VCaP (cell line): ENCODE data around the gene USP40.
A peak's percentile ranks its signal among the peaks of the same experiment; 100 is the strongest.

Experiments
- H3K27ac ChIP-seq: fragments of 450-650 bp; 2 replicates; pipeline ENCODE4 v1.5.1; 2017
- CTCF ChIP-seq: fragments of 450-650 bp; conservative IDR thresholded peaks from 2 replicates; pipeline ENCODE4 v1.5.1; 2017; ENCODE audit warnings: mild to moderate bottlenecking, moderate library complexity

Gene USP40

GRCh38 chr2:233491326-233491725 lies 75.3 kb downstream of the USP40 start:
- TF ChIP-seq CTCF: no peak
- H3K27ac ChIP-seq: no peak overlapping the region

- H3K27ac ChIP-seq: no peak overlapping the region
- TF ChIP-seq CTCF: no peak
Observed at GRCh38 chr2:233490831-233491230, 75.8 kb downstream of the USP40 start.

- TF ChIP-seq CTCF: no peak
- H3K27ac ChIP-seq: no peak overlapping the region
Observed at GRCh38 chr2:233489666-233490065, 76.9 kb downstream of the USP40 start.

- H3K27ac ChIP-seq: no peak overlapping the region
- no peak for TF ChIP-seq CTCF
Observed at GRCh38 chr2:233489143-233489542, 77.4 kb downstream of the USP40 start.

GRCh38 chr2:233487748-233488345 lies 78.7 kb downstream of the USP40 start:
- peak overlapping the region; percentile 37 for H3K27ac ChIP-seq
- TF ChIP-seq CTCF: no peak

- no peak for TF ChIP-seq CTCF
- H3K27ac ChIP-seq: peak overlapping the region; percentile 37; the same call in 1 of the 2 replicates
Observed at GRCh38 chr2:233486778-233487552, 79.6 kb downstream of the USP40 start.

GRCh38 chr2:233486357-233486756 lies 80.2 kb downstream of the USP40 start:
- peak overlapping the region; percentile 37; the same call in 1 of the 2 replicates for H3K27ac ChIP-seq
- TF ChIP-seq CTCF: no peak
